ENCODE data around the gene IL22RA2.

IL22RA2 gene

GRCh38 chr6:137197684-137198645, 24.5 kb upstream of the IL22RA2 start:
- no peak for DNase-seq (ENCODE audit: low spot score)
- no peak for TF ChIP-seq CTCF (IDR thresholded peaks at IDR 0.05)
- no peak overlapping the region for H3K27ac ChIP-seq

GRCh38 chr6:137193256-137194070, 20.0 kb upstream of the IL22RA2 start:
- TF ChIP-seq CTCF (IDR thresholded peaks at IDR 0.05) = no peak
- H3K4me3 ChIP-seq = no peak overlapping the region
- DNase-seq (ENCODE audit: low spot score) = no peak
- no peak overlapping the region for H3K27ac ChIP-seq

More at GRCh38 chr6:137197684-137198645, 24.5 kb upstream of the IL22RA2 start:
- H3K4me3 ChIP-seq = no peak overlapping the region

GRCh38 chr6:137192821-137193220, 19.4 kb upstream of the IL22RA2 start:
- no peak for TF ChIP-seq CTCF (IDR thresholded peaks at IDR 0.05)
- no peak overlapping the region for H3K4me3 ChIP-seq
- H3K27ac ChIP-seq = no peak overlapping the region
- no peak for DNase-seq (ENCODE audit: low spot score)

GRCh38 chr6:137191670-137192069, 18.2 kb upstream of the IL22RA2 start:
- no peak for DNase-seq (ENCODE audit: low spot score)
- H3K27ac ChIP-seq = no peak overlapping the region
- no peak overlapping the region for H3K4me3 ChIP-seq
- no peak for TF ChIP-seq CTCF (IDR thresholded peaks at IDR 0.05)

GRCh38 chr6:137191236-137191635, 17.8 kb upstream of the IL22RA2 start:
- no peak for TF ChIP-seq CTCF (IDR thresholded peaks at IDR 0.05)
- DNase-seq (ENCODE audit: low spot score) = no peak
- H3K27ac ChIP-seq = no peak overlapping the region
- H3K4me3 ChIP-seq = no peak overlapping the region

GRCh38 chr6:137190583-137191094, 17.2 kb upstream of the IL22RA2 start:
- no peak for DNase-seq (ENCODE audit: low spot score)
- Histone ChIP-seq H3K27ac (no peak overlapping the region), H3K4me3 (no peak overlapping the region)
- no peak for TF ChIP-seq CTCF (IDR thresholded peaks at IDR 0.05)

Data from coronary artery (tissue), 2 donors.